Activated CD4-positive, alpha-beta memory T cell treated with anti-CD3 and anti-CD28 coated beads, Interleukin-2, amount 10 ng/mL, durations not matched to agents 7 days and 5 days (primary cell): ENCODE results near the gene KIAA1217. TPM values are rescaled to one million over a fixed set of nuclear protein-coding genes. Genes with fewer than 3 reads are reported as not detected.

Experiments used
- CTCF ChIA-PET: fragments of 350-600 bp; sonication (Branson Sonifier 250); formaldehyde crosslinking; loops from one replicate; lab custom pipeline; 2021; ENCODE audit warnings: antibody characterized with exemption, inconsistent platforms; lab: Charles Lee
- POLR2A ChIA-PET: fragments of 350-600 bp; sonication (Branson Sonifier 250); formaldehyde crosslinking; loops from one replicate; lab custom pipeline; 2021; ENCODE audit warnings: antibody characterized with exemption; lab: Charles Lee
- DNase-seq: peaks from one replicate; pipeline ENCODE4 v3.0.0-alpha.2; 2020
- H3K27ac Mint-ChIP-seq: one replicate; pipeline ENCODE4 v1.8.0; 2021; ENCODE audit warnings: mild to moderate bottlenecking, mixed read lengths
- H3K27me3 Mint-ChIP-seq: one replicate; pipeline ENCODE4 v1.8.0; 2021; ENCODE audit warnings: mixed read lengths
- H3K36me3 Mint-ChIP-seq: one replicate; pipeline ENCODE4 v1.8.0; 2021; ENCODE audit warnings: low read depth, mixed read lengths
- H3K4me1 Mint-ChIP-seq: one replicate; pipeline ENCODE4 v1.8.0; 2021; ENCODE audit warnings: mixed read lengths
- H3K4me3 Mint-ChIP-seq: one replicate; pipeline ENCODE4 v1.8.0; 2021; ENCODE audit warnings: mild to moderate bottlenecking, mixed read lengths
- H3K9me3 Mint-ChIP-seq: one replicate; pipeline ENCODE4 v1.8.0; 2021; ENCODE audit warnings: mixed read lengths
- total RNA-seq, 2 experiments: library from RNA; stranded (reverse); gene quantifications; one replicate each; pipeline ENCODE4 v1.2.3, GENCODE V29; 2021

KIAA1217 gene
- total RNA-seq, 2 experiments from 2014 or later, result 2.0 TPM

GRCh38 chr10:24556750-24557742 is 348.1 kb downstream of the KIAA1217 start:
- H3K36me3 Mint-ChIP-seq, result no peaks in the 10 kb centered on the region
- H3K4me1 Mint-ChIP-seq, result peaks cover 10% of the 10 kb centered on the region
- H3K9me3 Mint-ChIP-seq, result no peaks in the 10 kb centered on the region
- no peak for DNase-seq
- CTCF ChIA-PET, result interaction anchor here (0.6 to 1.6 kb wide), 5 partner anchors 10 to 1150 kb away, joined by 3 to 4 read pairs (median 3); no protein-coding TSS in a partner anchor
- no peak overlapping the region for H3K27ac Mint-ChIP-seq
- POLR2A ChIA-PET, result no interaction called here
- H3K4me3 Mint-ChIP-seq, result no peak overlapping the region
- H3K27me3 Mint-ChIP-seq, result peaks cover 3% of the 10 kb centered on the region

- peaks cover 7% of the 10 kb centered on the region for H3K4me1 Mint-ChIP-seq
- no peaks in the 10 kb centered on the region for H3K36me3 Mint-ChIP-seq
- CTCF ChIA-PET, result no interaction called here
- H3K27me3 Mint-ChIP-seq, result peaks cover 9% of the 10 kb centered on the region
- H3K27ac Mint-ChIP-seq, result no peak overlapping the region
- H3K9me3 Mint-ChIP-seq, result no peaks in the 10 kb centered on the region
- DNase-seq, result no peak
- H3K4me3 Mint-ChIP-seq, result no peak overlapping the region
- POLR2A ChIA-PET, result no interaction called here
Measured at GRCh38 chr10:24561453-24561852, 352.5 kb downstream of the KIAA1217 start.

- Mint-ChIP-seq H3K4me3 (no peak overlapping the region), H3K27me3 (peaks cover 19% of the 10 kb centered on the region), H3K36me3 (no peaks in the 10 kb centered on the region), H3K9me3 (no peaks in the 10 kb centered on the region), H3K4me1 (peaks cover 1% of the 10 kb centered on the region), H3K27ac (no peak overlapping the region)
- POLR2A ChIA-PET, result no interaction called here
- no peak for DNase-seq
- CTCF ChIA-PET, result interaction anchor here (0.7 kb wide), 1 partner anchor 50 kb away, joined by 3 read pairs; no protein-coding TSS in a partner anchor
Measured at GRCh38 chr10:24568042-24568441, 359.1 kb downstream of the KIAA1217 start.

GRCh38 chr10:24569330-24569796 is 360.4 kb downstream of the KIAA1217 start:
- H3K27ac Mint-ChIP-seq, result no peak overlapping the region
- H3K9me3 Mint-ChIP-seq, result no peaks in the 10 kb centered on the region
- no peak overlapping the region for H3K4me3 Mint-ChIP-seq
- no peak for DNase-seq
- peaks cover 1% of the 10 kb centered on the region for H3K4me1 Mint-ChIP-seq
- no peaks in the 10 kb centered on the region for H3K36me3 Mint-ChIP-seq
- ChIA-PET CTCF (interaction anchor here (1.0 kb wide), 1 partner anchor 12 kb away, joined by 5 read pairs; no protein-coding TSS in a partner anchor), POLR2A (no interaction called here)
- H3K27me3 Mint-ChIP-seq, result peaks cover 16% of the 10 kb centered on the region

- CTCF ChIA-PET, result interaction anchor here (1.0 kb wide), 2 partner anchors 11 to 51 kb away, joined by 3 to 5 read pairs; no protein-coding TSS in a partner anchor
Measured at GRCh38 chr10:24569828-24570657, 361.1 kb downstream of the KIAA1217 start.

GRCh38 chr10:24570658-24571426 is 361.9 kb downstream of the KIAA1217 start:
- H3K27me3 Mint-ChIP-seq, result peaks cover 21% of the 10 kb centered on the region
- CTCF ChIA-PET, result interaction anchor here (1.0 kb wide), 1 partner anchor 52 kb away, joined by 3 read pairs; no protein-coding TSS in a partner anchor
- POLR2A ChIA-PET, result no interaction called here
- no peak overlapping the region for H3K27ac Mint-ChIP-seq
- no peak overlapping the region for H3K4me3 Mint-ChIP-seq
- DNase-seq, result no peak
- H3K36me3 Mint-ChIP-seq, result no peaks in the 10 kb centered on the region
- H3K9me3 Mint-ChIP-seq, result no peaks in the 10 kb centered on the region
- peaks cover 8% of the 10 kb centered on the region for H3K4me1 Mint-ChIP-seq

More at GRCh38 chr10:24569828-24570657, 361.1 kb downstream of the KIAA1217 start:
- H3K27ac Mint-ChIP-seq, result no peak overlapping the region
- peaks cover 4% of the 10 kb centered on the region for H3K4me1 Mint-ChIP-seq
- no peaks in the 10 kb centered on the region for H3K36me3 Mint-ChIP-seq
- H3K4me3 Mint-ChIP-seq, result no peak overlapping the region
- no peak for DNase-seq
- POLR2A ChIA-PET, result no interaction called here
- H3K9me3 Mint-ChIP-seq, result no peaks in the 10 kb centered on the region
- peaks cover 17% of the 10 kb centered on the region for H3K27me3 Mint-ChIP-seq

- ChIA-PET POLR2A (no interaction called here), CTCF (no interaction called here)
- Mint-ChIP-seq H3K27ac (no peak overlapping the region), H3K9me3 (no peaks in the 10 kb centered on the region), H3K27me3 (peaks cover 24% of the 10 kb centered on the region), H3K36me3 (no peaks in the 10 kb centered on the region), H3K4me3 (no peak overlapping the region), H3K4me1 (peaks cover 11% of the 10 kb centered on the region)
- no peak for DNase-seq
Measured at GRCh38 chr10:24571870-24572450, 363.0 kb downstream of the KIAA1217 start.

GRCh38 chr10:24574161-24574560 is 365.2 kb downstream of the KIAA1217 start:
- H3K27ac Mint-ChIP-seq, result no peak overlapping the region
- no peaks in the 10 kb centered on the region for H3K36me3 Mint-ChIP-seq
- no peak overlapping the region for H3K4me3 Mint-ChIP-seq
- no peak for DNase-seq
- CTCF ChIA-PET, result no interaction called here
- H3K27me3 Mint-ChIP-seq, result peaks cover 28% of the 10 kb centered on the region
- H3K9me3 Mint-ChIP-seq, result no peaks in the 10 kb centered on the region
- H3K4me1 Mint-ChIP-seq, result peaks cover 13% of the 10 kb centered on the region
- POLR2A ChIA-PET, result no interaction called here

- ChIA-PET POLR2A (no interaction called here), CTCF (interaction anchor here (0.7 to 1.0 kb wide), 2 partner anchors 24 to 72 kb away, joined by 3 read pairs; no protein-coding TSS in a partner anchor)
- peaks cover 28% of the 10 kb centered on the region for H3K27me3 Mint-ChIP-seq
- H3K36me3 Mint-ChIP-seq, result no peaks in the 10 kb centered on the region
- H3K27ac Mint-ChIP-seq, result no peak overlapping the region
- H3K4me3 Mint-ChIP-seq, result no peak overlapping the region
- no peaks in the 10 kb centered on the region for H3K9me3 Mint-ChIP-seq
- DNase-seq, result no peak
- H3K4me1 Mint-ChIP-seq, result peaks cover 13% of the 10 kb centered on the region
Measured at GRCh38 chr10:24574578-24575155, 365.7 kb downstream of the KIAA1217 start.

- Mint-ChIP-seq H3K27me3 (peaks cover 28% of the 10 kb centered on the region), H3K4me1 (peaks cover 12% of the 10 kb centered on the region), H3K36me3 (no peaks in the 10 kb centered on the region), H3K27ac (no peak overlapping the region), H3K4me3 (no peak overlapping the region), H3K9me3 (no peaks in the 10 kb centered on the region)
- ChIA-PET CTCF (interaction anchor here (0.7 to 1.0 kb wide), 2 partner anchors 25 to 73 kb away, joined by 3 read pairs; no protein-coding TSS in a partner anchor), POLR2A (no interaction called here)
- no peak for DNase-seq
Measured at GRCh38 chr10:24575481-24576002, 366.6 kb downstream of the KIAA1217 start.

- DNase-seq, result no peak
- H3K27ac Mint-ChIP-seq, result no peak overlapping the region
- CTCF ChIA-PET, result no interaction called here
Measured at GRCh38 chr10:24579448-24579847, 370.5 kb downstream of the KIAA1217 start.

More at GRCh38 chr10:24579448-24579847, 370.5 kb downstream of the KIAA1217 start:
- Mint-ChIP-seq H3K9me3 (no peaks in the 10 kb centered on the region), H3K4me3 (no peak overlapping the region), H3K36me3 (peaks cover 2% of the 10 kb centered on the region), H3K27me3 (peaks cover 17% of the 10 kb centered on the region), H3K4me1 (peaks cover 12% of the 10 kb centered on the region)
- POLR2A ChIA-PET, result no interaction called here
